Measurements from ENCODE around the gene RICTOR. TPM values are rescaled to one million over a fixed set of nuclear protein-coding genes. Genes with fewer than 3 reads are reported as not detected.

The RICTOR gene
- polyA plus RNA-seq (12.9 and 16.1 TPM in 2 replicates), polyA minus RNA-seq (74.0 and 87.4 TPM in 2 replicates)

- Histone ChIP-seq H3F3A (ENCODE audit: insufficient read depth, low read length, poor library complexity, severe bottlenecking) (no peaks in the 10 kb centered on the region), H3K36me3 (ENCODE audit: insufficient read depth, low read length) (no peaks in the 10 kb centered on the region), H3K27ac (ENCODE audit: low read length) (peak within 1 kb of the TSS; percentile 94), H3K9me2 (ENCODE audit: insufficient read depth, low read length) (no peaks in the 10 kb centered on the region), H4K20me1 (ENCODE audit: insufficient read depth) (no peaks in the 10 kb centered on the region), H3K79me2 (replicated peaks; ENCODE audit: insufficient read depth, low read length) (peaks cover 38% of the 10 kb centered on the region), H3K27me3 (ENCODE audit: insufficient read depth, low read depth, low read length) (no peaks in the 10 kb centered on the region), H2AFZ (ENCODE audit: low read depth, low read length) (peak within 1 kb of the TSS; percentile 86), H3K4me2 (ENCODE audit: low read length) (peak within 1 kb of the TSS; percentile 58), H3K4me3 (ENCODE audit: low read length) (peak within 1 kb of the TSS; percentile 85), H3K9ac (ENCODE audit: low read length) (peak within 1 kb of the TSS; percentile 96), H3K9me3 (ENCODE audit: low read length) (no peaks in the 10 kb centered on the region)
- TF ChIP-seq TAF1 (IDR thresholded peaks at IDR 0.05; ENCODE audit: low read depth) (peak; percentile 95), MXI1 (conservative IDR thresholded peaks at IDR 0.05; ENCODE audit: poor library complexity, severe bottlenecking) (peak; percentile 56), RAD21 (conservative IDR thresholded peaks at IDR 0.05) (peak; percentile 25), SMC3 (conservative IDR thresholded peaks at IDR 0.05; ENCODE audit: poor library complexity) (no peak), REST (IDR thresholded peaks at IDR 0.05; ENCODE audit: borderline replicate concordance) (peak; percentile 80), EZH2 (IDR thresholded peaks at IDR 0.05; ENCODE audit: borderline replicate concordance, insufficient read depth, low read length, poor library complexity, severe bottlenecking) (no peak), POLR2AphosphoS5 (IDR thresholded peaks at IDR 0.05) (peak; percentile 85)
Observed at GRCh38 chr5:39074017-39074814, at the start of gene RICTOR. Gene RICTOR, minus strand, starts transcription at chr5:39074399. Its CDS starts 22 bp downstream, at chr5:39074377.

DNA sequence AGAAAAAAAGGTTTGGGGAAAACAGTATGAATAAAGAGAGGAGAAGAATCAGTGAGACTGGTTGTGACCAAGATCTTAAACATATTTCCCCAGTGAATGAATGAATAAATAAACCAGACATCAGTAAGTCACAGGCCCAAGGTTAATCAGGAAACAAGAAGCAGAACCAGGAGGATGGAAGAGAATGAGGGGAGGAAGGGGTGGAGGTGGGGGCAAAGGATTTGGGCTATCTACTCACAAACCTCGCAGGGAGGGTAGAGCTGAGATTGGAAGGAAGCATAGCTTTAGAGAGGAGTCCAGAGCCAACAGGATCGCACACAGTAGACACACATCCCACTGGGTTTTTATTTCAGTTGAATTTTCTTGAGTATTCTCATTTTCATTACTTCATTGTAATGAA lies 47.7 kb upstream of the RICTOR start:
- H4K20me1 ChIP-seq (ENCODE audit: insufficient read depth), result no peaks in the 10 kb centered on the region
- H3F3A ChIP-seq (ENCODE audit: insufficient read depth, low read length, poor library complexity, severe bottlenecking), result no peaks in the 10 kb centered on the region
- no peaks in the 10 kb centered on the region for H3K27me3 ChIP-seq (ENCODE audit: insufficient read depth, low read depth, low read length)
- H3K27ac ChIP-seq (ENCODE audit: low read length), result no peak overlapping the region
- no peak overlapping the region for H3K4me2 ChIP-seq (ENCODE audit: low read length)
- no peaks in the 10 kb centered on the region for H3K36me3 ChIP-seq (ENCODE audit: insufficient read depth, low read length)
- H3K9me3 ChIP-seq (ENCODE audit: low read length), result no peaks in the 10 kb centered on the region
- no peaks in the 10 kb centered on the region for H3K79me2 ChIP-seq (replicated peaks; ENCODE audit: insufficient read depth, low read length)
- H2AFZ ChIP-seq (ENCODE audit: low read depth, low read length), result no peak overlapping the region
- TF ChIP-seq EP300 (conservative IDR thresholded peaks at IDR 0.05; ENCODE audit: poor library complexity, severe bottlenecking), result no peak
- no peak for TF ChIP-seq MXI1 (conservative IDR thresholded peaks at IDR 0.05; ENCODE audit: poor library complexity, severe bottlenecking)
- TF ChIP-seq POLR2AphosphoS5 (IDR thresholded peaks at IDR 0.05), result no peak
- no peak for TF ChIP-seq TAF1 (IDR thresholded peaks at IDR 0.05; ENCODE audit: low read depth)
- TF ChIP-seq SMC3 (conservative IDR thresholded peaks at IDR 0.05; ENCODE audit: poor library complexity), result no peak
- no peak for TF ChIP-seq EZH2 (IDR thresholded peaks at IDR 0.05; ENCODE audit: borderline replicate concordance, insufficient read depth, low read length, poor library complexity, severe bottlenecking)
- TF ChIP-seq RAD21 (conservative IDR thresholded peaks at IDR 0.05), result no peak
- TF ChIP-seq CTCF (IDR thresholded peaks at IDR 0.05; ENCODE audit: poor library complexity, severe bottlenecking), result no peak
- TF ChIP-seq REST (IDR thresholded peaks at IDR 0.05; ENCODE audit: borderline replicate concordance), result no peak
- no peak overlapping the region for H3K4me3 ChIP-seq (ENCODE audit: low read length)
- no peak overlapping the region for H3K9ac ChIP-seq (ENCODE audit: low read length)
- no peaks in the 10 kb centered on the region for H3K9me2 ChIP-seq (ENCODE audit: insufficient read depth, low read length)

All from neural cell (in vitro differentiated cells).